Gastrocnemius medialis (tissue), 4 donors: ENCODE results near the gene ZNF146. TPM values are rescaled to one million over a fixed set of nuclear protein-coding genes. Genes with fewer than 3 reads are reported as not detected.
A peak's percentile ranks its signal among the peaks of the same experiment; 100 is the strongest.

Experiments used
- ATAC-seq, 2 donors: fragments of 150-250 bp; one replicate each; pipeline ENCODE4 v1.9.1; 2016
- DNase-seq, 2 donors: peaks; one replicate each; pipeline ENCODE4 v3.0.0-alpha.2; 2019
- H3K27ac ChIP-seq, 4 donors: fragments of 200-600 bp; sonication (generic); 1 replicate in 1 of 4; 2 replicates in 3 of 4; pipeline ENCODE4 v1.5.1; 2016 to 2018; ENCODE audit warnings: mild to moderate bottlenecking in 2 of 4, moderate library complexity in 1 of 4
- H3K27me3 ChIP-seq, 3 donors: fragments of 200-600 bp; sonication (generic) in 2 of 3; 1 replicate in 1 of 3; 2 replicates in 2 of 3; pipeline versions ENCODE4 v1.5.1 to v1.6.0; 2016 to 2019; ENCODE audit warnings: mild to moderate bottlenecking in 1 of 3, moderate library complexity in 1 of 3
- H3K36me3 ChIP-seq, 2 donors: fragments of 200-600 bp; sonication (generic) in 1 of 2; one replicate each; pipeline ENCODE4 v1.5.1; 2017 to 2018
- H3K4me1 ChIP-seq, 2 donors: fragments of 200-600 bp; sonication (generic) in 1 of 2; one replicate each; pipeline ENCODE4 v1.5.1; 2016 to 2017; ENCODE audit warnings: mild to moderate bottlenecking in 2 of 2
- H3K4me3 ChIP-seq, 4 donors: fragments of 200-600 bp; sonication (generic) in 3 of 4; 1 replicate in 1 of 4; 2 replicates in 3 of 4; pipeline ENCODE4 v1.5.1; 2016 to 2019; ENCODE audit warnings: mild to moderate bottlenecking in 2 of 4
- H3K9me3 ChIP-seq, 3 donors: fragments of 200-600 bp; sonication (generic) in 2 of 3; 1 replicate in 1 of 3; 2 replicates in 2 of 3; pipeline ENCODE4 v1.5.1; 2016 to 2019
- CTCF ChIP-seq, 5 experiments: fragments of 450-650 bp in 3 of 5; fragments of 200-600 bp in 2 of 5; sonication (generic) in 2 of 5; IDR thresholded peaks in 4 of 5; conservative IDR thresholded peaks in 1 of 5; 1 replicate in 4 of 5; 2 replicates in 1 of 5; pipeline ENCODE4 v1.5.1; 2016 to 2019; ENCODE audit warnings: antibody characterized with exemption in 5 of 5, mild to moderate bottlenecking in 3 of 5, moderate library complexity in 3 of 5
- POLR2A ChIP-seq, 2 donors: fragments of 450-650 bp; IDR thresholded peaks; one replicate each; pipeline ENCODE4 v1.6.1; 2017; ENCODE audit warnings: antibody characterized with exemption in 2 of 2, mild to moderate bottlenecking in 2 of 2, moderate library complexity in 2 of 2
- in situ Hi-C, 4 donors: fragments of 200-750 bp; cut with MboI; loops; one replicate each; pipeline versions ENCODE4 v1.15.0 to v1.8.0; 2017; ENCODE audit warnings: low sequenced_read_pairs in 4 of 4
- intact Hi-C: fragments of 100-400 bp; cut with DNase I; formaldehyde crosslinking; loops from one replicate; pipeline ENCODE4 v1.15.1; 2023; ENCODE audit warnings: low total_unique reads
- total RNA-seq, 4 donors: library from RNA; depleted of rRNA; stranded (reverse); fragments of >200 nt; gene quantifications; one replicate each; pipeline versions ENCODE4 v1.1.0 to v1.2.3, GENCODE V29; 2016

The ZNF146 gene
- total RNA-seq, 4 donors from 2014 or later = 47.8 to 108 (median 91.2) TPM

- H3K9me3 ChIP-seq = no peaks in the 10 kb centered on the region
- H3K36me3 ChIP-seq = no peaks in the 10 kb centered on the region
- no peaks in the 10 kb centered on the region for H3K4me1 ChIP-seq
- peak overlapping the region; percentile 16 to 46 (median 28) for H3K4me3 ChIP-seq
- in situ Hi-C loops (loop anchor here in 1 of 4 donors (25.0 kb wide), 1 partner anchor 117 kb away; no protein-coding TSS in a partner anchor), intact Hi-C loops (no loop called here)
- H3K27me3 ChIP-seq = peaks cover 4 to 20% (median 18%) of the 10 kb centered on the region in 3 donors
- TF ChIP-seq POLR2A (IDR thresholded peaks at IDR 0.05) (no peak), CTCF (IDR thresholded peaks at IDR 0.05 in 4 of 5, conservative IDR thresholded peaks at IDR 0.05 in 1 of 5) (no peak)
- no peak for DNase-seq
- no peak for ATAC-seq
- no peak overlapping the region for H3K27ac ChIP-seq
Observed at GRCh38 chr19:36245210-36246005, 30.5 kb downstream of the ZNF146 start.

GRCh38 chr19:36246006-36246481 is 31.1 kb downstream of the ZNF146 start:
- H3K27me3 ChIP-seq = peaks cover 4 to 20% (median 18%) of the 10 kb centered on the region in 3 donors
- H3K4me1 ChIP-seq = no peaks in the 10 kb centered on the region
- intact Hi-C loops = no loop called here
- H3K36me3 ChIP-seq = no peaks in the 10 kb centered on the region
- TF ChIP-seq POLR2A (IDR thresholded peaks at IDR 0.05) (no peak), CTCF (IDR thresholded peaks at IDR 0.05 in 4 of 5, conservative IDR thresholded peaks at IDR 0.05 in 1 of 5) (no peak)
- peak overlapping the region in 3 of 4 donors; percentile 16 to 46 (median 29) for H3K4me3 ChIP-seq
- no peak for DNase-seq
- H3K9me3 ChIP-seq = no peaks in the 10 kb centered on the region
- ATAC-seq = no peak
- in situ Hi-C loops = loop anchor here in 1 of 4 donors (25.0 kb wide), 1 partner anchor 116 kb away; no protein-coding TSS in a partner anchor
- no peak overlapping the region for H3K27ac ChIP-seq

- Histone ChIP-seq H3K27ac (no peak overlapping the region), H3K27me3 (peaks cover 0 to 4% (median 3%) of the 10 kb centered on the region in 3 donors), H3K9me3 (no peaks in the 10 kb centered on the region), H3K4me1 (no peaks in the 10 kb centered on the region), H3K4me3 (no peak overlapping the region), H3K36me3 (no peaks in the 10 kb centered on the region)
- DNase-seq (no peak), ATAC-seq (no peak)
- in situ Hi-C loops = no loop called here
- no peak for TF ChIP-seq CTCF (IDR thresholded peaks at IDR 0.05 in 4 of 5, conservative IDR thresholded peaks at IDR 0.05 in 1 of 5)
- no peak for TF ChIP-seq POLR2A (IDR thresholded peaks at IDR 0.05)
- intact Hi-C loops = no loop called here
Observed at GRCh38 chr19:36252047-36252446, 37.1 kb downstream of the ZNF146 start.

- TF ChIP-seq POLR2A (IDR thresholded peaks at IDR 0.05) (no peak), CTCF (IDR thresholded peaks at IDR 0.05 in 4 of 5, conservative IDR thresholded peaks at IDR 0.05 in 1 of 5) (no peak)
- no peaks in the 10 kb centered on the region for H3K4me1 ChIP-seq
- in situ Hi-C loops (no loop called here), intact Hi-C loops (no loop called here)
- peaks cover 0 to 9% (median 0%) of the 10 kb centered on the region in 3 donors for H3K27me3 ChIP-seq
- no peak overlapping the region for H3K4me3 ChIP-seq
- ATAC-seq (no peak), DNase-seq (no peak)
- no peaks in the 10 kb centered on the region for H3K9me3 ChIP-seq
- no peak overlapping the region for H3K27ac ChIP-seq
- H3K36me3 ChIP-seq = no peaks in the 10 kb centered on the region
Observed at GRCh38 chr19:36254848-36255247, 39.9 kb downstream of the ZNF146 start.
